GM21576 (cell line): ENCODE results near the gene TNFRSF13B.
"Not testable (repeated sequence)": the region's sequence is repeated elsewhere in the genome, so short reads cannot be mapped to it uniquely, and the experiment has no call there.

Source experiments
- ATAC-seq: cut with Tn5 transposase; IDR thresholded peaks from one replicate; pipeline ENCODE4 v1.9.1; 2021; ENCODE audit warnings: mild to moderate bottlenecking, moderate library complexity; ENCODE audit not compliant: unreplicated experiment

TNFRSF13B gene

DNA sequence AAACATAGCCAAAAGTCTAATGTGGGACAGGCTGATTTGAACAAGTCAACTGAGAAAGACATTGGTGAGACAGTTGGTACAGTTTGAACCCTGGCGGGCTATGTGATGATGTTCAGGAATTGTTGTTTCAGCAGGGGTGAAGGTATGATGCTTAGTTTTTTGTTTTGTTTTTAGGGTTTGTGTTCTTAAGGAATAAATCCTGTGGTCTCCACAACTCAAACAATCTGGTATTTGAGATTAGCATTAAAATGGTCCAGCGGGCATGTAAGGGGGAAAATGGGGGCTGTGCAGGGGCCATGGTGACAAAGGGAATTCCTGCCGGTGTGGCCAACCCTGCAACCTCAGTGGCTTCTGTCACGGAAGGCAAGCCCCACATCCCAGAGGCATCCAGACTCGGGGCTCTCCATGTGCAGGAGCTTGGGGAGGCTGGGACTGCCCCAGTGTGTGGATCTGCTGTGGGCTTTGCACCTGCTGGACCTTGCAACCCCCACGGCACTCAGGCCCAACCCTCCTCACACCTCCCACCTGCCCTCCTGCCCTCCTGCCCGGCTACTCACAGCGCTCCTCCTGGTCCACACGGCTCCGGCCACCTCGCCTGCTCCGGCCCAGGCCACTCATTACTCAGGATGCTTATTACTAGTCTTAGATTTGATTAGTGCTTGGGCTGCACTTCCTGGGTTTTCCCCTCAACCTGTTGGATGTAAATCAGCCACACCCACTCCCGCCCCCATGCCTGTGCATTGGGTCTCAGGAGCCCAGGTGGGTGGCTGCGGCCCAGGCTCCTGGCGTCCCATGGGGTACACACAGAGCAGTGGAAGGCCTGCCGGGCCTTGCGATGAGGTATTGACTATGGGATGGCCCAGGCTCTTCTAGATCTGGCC, at the start of gene TNFRSF13B:
Gene TNFRSF13B (minus strand): TSS at position 661 of the 881 bp plus-strand sequence. CDS start 43 bp downstream, at position 618.
- ATAC-seq, result peak; percentile 31

DNA sequence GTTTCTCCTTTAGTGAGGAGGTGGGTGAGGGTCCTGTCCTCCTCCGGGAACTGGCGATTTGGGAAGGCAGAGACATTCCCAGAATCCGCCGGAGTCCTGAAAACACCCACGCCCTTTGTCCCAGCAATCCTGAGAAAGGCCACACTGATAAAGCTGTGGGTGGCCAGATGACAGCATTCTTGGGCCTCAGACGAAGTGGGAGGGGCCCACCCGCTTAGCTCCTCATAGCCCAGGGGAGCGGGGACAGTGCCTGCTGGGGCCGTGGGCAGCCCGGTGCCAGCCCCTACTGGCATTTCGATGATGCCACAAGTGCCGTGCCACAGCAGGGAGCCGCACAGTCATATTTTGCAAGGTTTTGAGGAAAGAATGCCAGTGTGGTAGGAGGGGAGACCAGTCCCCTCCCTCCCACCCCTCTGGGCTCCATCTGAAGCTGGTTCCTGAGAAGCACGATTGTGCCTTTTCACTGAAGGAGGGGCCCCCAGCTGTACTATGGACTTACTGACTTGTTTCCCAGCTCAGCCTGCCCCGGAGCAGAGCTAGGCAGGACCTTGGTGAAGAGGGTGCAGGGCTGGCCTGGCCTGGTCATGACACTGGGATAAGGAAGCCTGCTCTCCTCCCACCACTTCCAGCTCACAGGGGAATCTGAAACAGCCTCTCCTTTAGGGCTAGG, 49.4 kb upstream of the TNFRSF13B start:
- ATAC-seq, result no peak

DNA sequence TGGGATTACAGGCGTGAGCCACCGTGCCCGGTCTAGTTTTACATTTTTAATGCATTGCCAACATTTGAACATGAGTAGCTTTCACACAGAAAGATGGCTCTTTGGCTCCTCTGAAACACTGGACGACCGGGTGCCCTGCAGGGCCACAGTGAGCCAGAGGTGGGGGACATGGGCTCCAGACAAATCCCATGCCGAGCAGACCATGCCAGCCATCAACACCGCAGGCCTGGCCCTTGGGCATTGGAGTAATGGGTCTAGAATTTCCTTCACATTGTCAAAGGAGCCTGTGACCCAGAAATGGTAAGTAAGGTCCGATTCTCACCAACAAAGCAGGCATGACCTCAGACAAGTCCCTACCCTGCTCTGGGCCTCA, 48.9 kb upstream of the TNFRSF13B start:
- ATAC-seq, result no peak

DNA sequence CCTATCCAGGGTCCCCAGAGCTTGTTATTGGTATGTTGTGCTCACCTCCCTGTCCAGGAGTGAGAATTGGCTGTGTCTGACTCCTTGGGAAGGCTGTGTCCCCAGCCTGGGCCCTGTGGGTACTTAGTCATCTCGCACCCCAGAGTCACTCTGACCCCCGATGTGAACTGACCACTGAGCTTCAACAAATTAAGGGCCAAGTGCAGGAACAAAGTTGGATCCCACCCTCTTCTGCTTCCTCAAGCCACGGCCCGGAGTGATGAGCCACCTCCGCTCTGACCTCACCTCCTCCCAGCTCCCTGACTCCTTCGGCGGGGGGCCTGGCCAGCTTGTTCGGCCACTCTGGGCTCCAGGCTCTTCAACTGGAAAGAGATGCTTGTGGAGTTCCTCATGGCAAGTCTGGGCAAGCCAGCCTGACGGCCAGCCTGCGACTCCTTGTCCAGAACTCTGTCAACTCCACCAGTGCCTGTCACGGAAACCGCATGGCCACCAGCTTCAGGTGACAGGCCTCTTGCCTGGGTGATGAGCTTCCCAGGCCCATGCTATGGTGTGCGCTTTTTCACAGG, 48.1 kb upstream of the TNFRSF13B start:
- no peak for ATAC-seq

DNA sequence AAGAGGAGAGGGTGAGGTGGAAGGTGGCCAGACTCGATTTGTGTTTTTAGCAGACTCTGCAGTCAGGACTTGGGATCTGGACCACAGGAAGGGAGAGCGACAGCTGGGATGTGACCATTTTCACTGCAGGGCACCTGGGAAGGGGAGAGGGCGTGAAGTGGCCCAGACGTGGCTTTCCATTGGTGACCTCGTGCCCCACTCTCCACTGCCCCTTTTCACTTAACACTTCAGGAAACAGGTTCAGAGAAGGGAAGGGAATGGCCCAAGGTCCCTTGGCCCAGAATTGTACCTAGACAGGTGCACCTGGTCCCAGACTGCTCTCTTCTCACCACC, 47.5 kb upstream of the TNFRSF13B start:
- ATAC-seq, result no peak

DNA sequence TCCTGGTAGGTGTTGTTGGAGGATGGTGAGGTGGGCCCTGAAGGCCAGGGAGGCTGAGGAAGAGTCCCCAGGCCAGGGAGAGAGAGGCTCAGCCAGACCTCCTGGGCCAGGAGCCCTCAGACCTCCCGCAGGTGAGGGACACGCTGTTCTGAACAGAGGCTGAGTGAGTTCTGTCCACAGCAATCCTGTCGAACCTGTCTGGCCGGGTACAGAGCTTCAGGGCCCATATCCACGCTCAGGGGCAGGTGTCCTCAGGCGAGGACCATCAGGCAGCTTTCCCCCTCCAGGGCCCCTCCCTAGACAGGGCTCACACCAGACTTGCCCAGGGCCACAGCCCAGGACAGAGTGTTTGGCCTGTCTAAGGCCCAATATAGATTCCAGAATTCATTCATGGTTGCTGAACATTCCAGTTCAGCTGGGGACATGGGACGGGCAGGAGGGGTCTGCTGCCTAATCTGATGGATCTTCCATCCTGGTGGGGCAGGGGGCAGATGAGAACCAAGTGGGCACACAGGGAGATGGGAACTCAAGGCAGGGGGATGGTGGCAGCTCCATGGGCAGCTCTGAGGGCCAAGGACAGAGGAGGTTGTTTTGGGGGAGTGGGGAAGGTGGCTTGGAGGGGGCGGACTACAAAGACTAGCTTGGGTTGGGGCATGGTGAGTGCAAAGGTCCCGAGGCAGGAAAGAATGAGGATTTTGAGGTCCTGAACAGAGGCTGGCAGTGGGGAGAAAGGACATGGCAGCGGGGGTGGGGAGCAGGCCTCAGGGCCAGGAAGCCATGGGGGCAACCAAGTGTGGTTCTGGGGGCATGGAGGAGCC, 46.9 kb upstream of the TNFRSF13B start:
- no peak for ATAC-seq

DNA sequence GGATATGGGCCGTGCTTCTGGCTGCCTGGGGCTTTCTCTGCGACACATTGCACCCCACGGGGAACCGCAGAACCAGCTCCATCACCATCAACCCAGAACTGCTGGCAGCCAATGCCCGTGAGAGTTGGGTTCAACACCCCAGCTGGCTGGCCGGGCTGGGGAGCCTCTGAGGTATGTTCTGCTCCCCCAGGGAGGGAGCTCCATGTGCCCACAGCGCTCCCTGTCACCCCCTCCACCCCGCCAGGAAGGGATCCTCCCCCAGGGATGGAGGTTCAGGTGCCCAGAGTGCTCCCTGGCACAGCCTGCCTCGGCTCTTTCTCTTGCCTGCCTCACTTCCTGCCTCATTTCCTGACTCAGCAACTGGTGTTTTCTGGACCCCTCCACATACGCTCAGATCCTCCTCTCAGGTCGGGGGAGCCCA, 46.1 kb upstream of the TNFRSF13B start:
- no peak for ATAC-seq

DNA sequence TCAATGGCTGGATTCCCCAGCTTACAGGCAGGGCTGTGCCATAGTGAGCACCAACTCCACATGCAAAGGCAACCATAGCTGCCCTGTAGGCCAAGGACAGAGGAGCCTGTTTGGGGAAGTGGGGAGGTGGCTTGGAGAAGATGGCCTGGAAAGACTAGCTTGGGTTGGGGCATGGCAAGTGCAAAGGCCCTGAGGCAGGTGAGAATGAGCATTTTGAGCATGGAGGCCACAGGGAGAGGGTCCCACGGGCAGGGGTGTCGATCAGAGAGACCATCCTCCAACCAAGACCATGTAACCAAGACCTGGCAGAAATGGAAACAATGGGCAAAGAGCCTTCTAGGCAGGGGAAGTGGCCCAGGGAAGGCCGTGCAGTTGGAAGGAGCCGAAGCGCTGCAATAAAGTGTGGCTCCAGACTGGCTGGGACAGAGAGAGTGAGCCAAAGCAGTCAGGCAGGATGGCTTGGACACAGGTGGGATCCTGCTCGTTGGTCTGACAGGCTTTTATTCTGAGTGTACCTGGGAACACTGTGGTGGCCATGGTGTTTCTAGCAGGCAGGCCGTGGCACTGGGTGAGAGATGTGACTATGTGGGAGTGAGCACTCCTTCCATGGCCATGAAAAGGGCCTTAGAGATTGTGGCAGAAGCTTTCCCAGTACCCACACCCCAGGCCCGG, 45.6 kb upstream of the TNFRSF13B start:
- no peak for ATAC-seq

DNA sequence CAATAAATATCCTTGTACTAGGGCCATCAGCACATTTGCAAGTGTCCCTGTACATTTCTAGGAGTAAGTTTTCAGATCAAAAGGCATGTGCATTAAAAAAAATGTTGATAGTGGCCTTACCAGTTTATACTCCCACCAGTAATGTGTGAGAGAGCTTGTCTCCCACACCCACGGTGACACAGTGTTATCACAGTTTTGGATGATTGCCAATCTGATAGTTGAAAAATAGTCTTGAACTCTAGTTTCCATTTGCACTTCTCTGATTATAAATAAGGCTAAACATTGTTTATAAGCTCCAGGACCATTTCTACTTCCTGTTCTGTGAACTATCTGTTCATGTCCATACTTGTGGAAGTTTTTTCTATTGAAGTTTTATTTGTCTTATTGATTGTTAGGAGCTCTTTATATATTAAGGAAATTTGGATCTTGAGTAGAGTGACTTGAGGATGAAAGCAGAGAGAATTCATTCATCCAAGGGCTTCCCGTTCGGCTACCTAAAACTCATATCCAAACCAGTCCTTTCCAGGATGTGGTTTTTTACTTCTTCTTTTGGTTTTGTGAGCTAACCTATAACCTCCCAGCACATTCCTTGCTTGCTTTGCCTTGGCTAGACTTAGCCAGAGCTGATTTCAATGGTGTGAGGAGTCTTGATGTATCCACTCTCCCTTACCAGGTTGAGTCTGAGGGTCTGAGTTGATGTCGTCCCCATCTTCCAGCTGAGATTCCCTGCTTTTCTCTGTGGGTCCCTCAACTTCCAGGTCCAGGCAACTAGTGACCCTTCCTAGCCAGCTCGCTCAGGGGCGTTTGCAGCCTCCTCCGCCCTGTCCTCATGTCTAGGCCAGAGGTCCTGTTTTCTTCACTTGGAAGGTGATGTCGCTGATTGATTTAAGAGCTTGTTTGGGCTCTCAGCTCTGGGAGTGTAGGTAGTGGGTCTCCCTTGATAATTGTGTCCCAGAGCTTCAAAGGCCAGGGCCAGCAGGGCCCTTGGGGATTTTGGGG, 44.6 kb upstream of the TNFRSF13B start:
- ATAC-seq, result not testable (repeated sequence)

DNA sequence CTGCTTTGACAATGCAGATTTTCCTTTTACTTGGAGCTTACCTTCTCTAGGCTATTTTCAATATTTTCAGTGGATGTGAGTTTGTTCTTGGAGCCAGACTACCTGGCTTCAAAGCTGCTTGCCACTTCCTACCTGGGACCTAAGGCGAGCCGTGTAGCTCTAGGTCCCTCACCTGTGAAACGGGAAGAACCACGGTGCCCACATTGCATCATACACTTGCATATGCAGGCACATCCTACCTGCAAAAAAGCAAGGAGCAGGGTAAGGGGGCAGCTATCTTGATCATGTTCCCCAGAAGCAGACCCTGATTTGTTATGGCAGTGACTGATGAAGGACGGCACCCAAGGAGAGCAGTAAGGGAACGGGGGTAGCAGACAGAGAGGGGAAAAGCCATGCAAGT, 43.3 kb upstream of the TNFRSF13B start:
- no peak for ATAC-seq

DNA sequence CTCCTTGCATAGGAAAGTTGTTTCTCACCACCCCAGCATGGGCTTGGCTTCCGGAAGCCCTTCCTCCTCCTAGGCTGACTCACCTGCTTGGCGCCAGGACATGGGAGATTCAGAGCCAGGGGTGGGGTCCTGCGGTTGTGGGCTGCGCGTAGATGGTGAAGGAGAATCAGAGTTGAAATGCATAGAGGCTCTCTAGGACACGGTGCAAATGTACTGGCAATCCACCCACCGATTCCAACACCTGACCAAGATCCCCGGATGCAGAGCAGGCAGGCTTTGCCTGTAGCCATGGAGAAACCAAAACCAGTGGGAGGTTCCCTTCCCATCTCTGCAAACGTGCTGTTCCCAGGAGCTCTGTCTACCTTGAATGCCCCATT, 42.8 kb upstream of the TNFRSF13B start:
- not testable (repeated sequence) for ATAC-seq

DNA sequence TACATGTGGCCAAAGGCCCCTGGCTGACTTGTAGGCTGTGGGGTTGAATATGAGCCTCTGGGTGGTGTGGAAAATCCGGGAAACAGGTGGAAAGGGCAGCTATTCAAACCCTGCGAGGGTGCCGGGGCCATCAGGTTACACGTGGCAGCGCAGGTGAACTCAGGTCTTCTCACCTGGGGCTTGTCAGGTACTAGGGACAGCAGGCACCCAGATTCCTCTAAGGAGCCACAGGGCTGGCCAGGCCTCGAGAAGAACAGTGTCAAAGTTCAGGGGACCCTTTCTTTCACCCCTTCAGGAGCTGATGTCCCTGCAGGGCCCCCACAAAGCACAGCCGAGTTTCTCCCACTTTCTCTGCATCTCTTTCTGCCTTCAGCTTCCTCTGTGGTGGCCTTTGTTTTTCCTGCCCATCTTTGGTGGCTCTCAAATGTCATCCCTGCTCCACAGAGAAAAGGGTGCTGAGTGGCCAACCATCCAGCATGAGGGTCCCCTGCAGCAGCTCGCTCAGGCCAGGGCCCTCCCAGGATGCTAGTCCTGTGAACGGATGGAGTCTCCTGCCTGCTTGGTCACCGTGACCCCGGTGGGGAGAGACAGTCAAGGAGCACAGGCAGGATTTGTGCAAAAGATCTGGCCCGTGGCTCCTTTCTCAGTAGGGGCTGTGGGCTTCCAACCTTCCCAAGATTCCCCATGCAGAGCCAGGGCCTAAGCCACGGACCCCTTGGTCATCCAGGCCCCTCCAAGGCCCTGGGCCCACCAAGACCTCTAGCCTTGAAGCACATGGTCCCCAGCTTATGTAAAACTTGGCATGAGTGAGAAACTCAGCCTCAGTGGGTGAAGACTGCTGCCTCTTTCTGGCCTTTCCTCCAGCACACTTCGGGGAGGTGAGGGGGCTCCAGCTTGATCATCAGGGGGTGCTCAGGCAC, 42.2 kb upstream of the TNFRSF13B start:
- ATAC-seq, result not testable (repeated sequence)

DNA sequence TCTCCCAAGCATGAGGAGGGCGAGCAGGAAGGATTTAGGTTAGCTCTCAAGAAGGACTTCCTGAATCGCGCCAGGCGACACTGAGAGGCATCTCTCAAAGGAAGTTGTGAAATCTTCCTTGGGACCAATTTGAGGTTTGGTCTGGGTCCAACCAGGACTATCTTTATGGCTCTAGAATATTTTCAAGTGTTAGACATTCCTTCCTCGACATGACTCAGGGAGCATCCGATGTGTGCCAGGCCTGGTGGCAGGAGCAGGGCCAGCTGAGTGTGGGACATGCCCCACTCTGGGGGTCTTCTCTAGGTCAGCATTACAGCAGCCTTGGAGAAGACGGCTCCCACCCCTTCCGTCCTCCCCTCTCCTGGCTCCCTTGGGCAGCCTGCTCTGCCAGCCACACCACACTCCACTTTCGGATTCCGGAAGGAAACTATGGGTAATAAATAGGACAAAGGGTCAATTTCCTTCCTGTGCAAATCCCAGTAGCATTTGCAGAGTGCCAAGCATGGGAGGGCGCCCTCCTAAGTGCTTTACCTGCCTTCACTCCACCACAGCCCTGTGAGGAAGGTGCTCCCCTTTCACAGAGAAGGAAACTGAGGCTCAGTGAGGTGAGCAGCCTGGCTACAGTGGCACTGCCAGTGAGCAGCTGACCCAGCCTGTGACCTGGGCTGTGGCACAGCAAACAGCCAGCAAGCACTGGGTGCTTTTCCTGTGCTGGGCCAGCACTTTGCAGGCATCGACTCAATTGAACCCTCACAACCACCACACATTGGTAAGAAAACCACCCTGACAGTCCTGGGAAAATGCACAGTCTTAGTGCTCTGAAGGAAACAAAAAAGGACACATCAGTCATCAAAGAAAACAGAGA, 39.4 kb upstream of the TNFRSF13B start:
- ATAC-seq, result not testable (repeated sequence)

DNA sequence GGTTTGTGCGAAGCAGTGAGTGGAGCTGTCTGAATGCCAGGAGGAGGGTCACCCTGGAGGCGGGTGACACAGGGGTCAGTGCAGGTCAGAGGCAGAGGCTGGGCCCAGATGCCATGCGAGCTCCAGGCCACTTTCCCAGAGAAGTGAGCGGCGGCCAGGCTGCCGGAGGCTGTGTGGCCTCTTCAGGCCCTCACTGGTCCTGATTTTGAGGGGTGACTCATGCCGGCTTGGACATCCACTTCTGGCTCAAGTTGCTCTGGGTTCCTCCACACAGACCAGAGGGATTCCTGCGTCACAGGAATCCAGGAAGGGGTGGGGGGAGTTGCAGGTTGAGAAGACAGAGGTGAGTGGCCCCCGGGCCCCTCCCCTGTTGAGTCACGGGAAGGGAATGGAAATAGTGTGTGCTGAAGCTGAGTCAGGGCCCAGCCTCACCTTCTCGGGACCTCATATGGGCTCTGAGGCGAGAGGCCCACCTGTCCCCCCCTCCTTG, 38.7 kb upstream of the TNFRSF13B start:
- ATAC-seq, result not testable (repeated sequence)

DNA sequence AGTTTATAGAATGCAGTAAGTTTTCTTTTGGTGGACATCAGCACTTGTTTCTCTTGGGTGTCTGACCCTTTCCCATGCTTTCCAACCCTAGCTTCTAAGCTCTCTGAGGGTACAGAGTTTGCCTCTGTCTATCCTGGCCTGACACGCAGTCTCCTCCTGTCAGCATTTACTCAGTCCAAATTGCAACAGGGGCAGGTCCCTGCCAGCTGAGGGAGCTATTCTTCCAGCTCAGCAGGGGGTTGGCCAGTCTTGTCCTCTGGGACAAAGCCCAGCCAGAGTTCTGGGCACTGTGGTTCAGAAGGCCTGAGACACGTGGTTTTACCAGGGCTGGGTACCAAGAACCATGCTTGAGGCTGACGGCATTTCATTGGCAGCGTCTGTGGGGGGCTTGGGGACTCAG, 38.1 kb upstream of the TNFRSF13B start:
- ATAC-seq, result not testable (repeated sequence)

DNA sequence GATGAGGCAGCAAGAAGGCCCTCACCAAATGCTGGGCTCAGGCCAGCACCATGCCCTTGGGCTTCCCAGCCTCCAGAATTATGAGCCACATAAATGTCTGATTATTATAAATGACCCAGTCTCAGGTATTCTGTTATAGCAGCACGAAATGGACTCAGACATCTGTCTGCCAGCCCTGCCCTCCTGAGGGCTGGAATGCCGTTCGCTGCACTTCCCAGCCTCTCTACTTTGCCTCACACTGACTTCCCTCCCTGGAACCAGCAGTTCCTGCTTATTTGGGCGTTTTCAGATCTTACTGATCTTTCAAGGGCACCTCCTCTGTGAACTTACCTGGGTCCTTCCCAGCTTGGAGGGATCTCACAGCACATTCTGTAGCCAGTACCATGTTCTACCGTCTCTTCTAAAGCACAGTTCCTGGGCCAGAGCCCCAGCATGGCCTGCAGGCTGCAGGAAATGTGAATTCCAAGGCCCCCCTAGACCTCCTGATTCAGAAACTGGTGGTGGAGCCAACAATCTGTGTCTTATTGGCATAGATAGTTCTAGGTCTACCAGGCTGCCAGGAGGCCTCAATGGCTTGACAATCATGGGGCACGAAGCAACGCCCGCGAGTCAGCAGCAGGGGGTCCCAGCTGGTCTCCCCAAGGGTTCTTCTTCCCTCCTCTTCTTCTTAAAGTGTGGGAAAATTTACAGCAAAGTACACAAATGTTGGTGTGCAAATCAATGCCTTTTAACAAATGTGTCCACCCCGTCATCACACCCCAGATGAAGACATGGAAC, 36.9 kb upstream of the TNFRSF13B start:
- ATAC-seq, result not testable (repeated sequence)
